A549 (cell line): ENCODE results near the gene ZNF697. TPM values are rescaled to one million over a fixed set of nuclear protein-coding genes. Genes with fewer than 3 reads are reported as not detected.

Experiments
- ATAC-seq, 2 experiments: fragments of 200-7000 bp in 1 of 2; fragments of >200 bp in 1 of 2; cut with Nextera tagmentation in 1 of 2; cut with Tn5 transposase in 1 of 2; 3 replicates each; pipeline versions ENCODE4 v1.8.0 to v1.9.1; 2018 to 2020; ENCODE audit warnings: mild to moderate bottlenecking in 1 of 2, moderate library complexity in 1 of 2
- CTCF ChIA-PET: fragments of 300-600 bp; sonication (Branson Sonifier 250); formaldehyde crosslinking; extraction: SDS; loops from one replicate; lab custom pipeline; 2021; ENCODE audit warnings: antibody characterized with exemption, inconsistent platforms; lab: Yijun Ruan, JAX
- POLR2A ChIA-PET: fragments of 350-600 bp; formaldehyde crosslinking; extraction: SDS; loops from one replicate; lab custom pipeline; 2021; ENCODE audit warnings: antibody characterized with exemption, inconsistent platforms; lab: Yijun Ruan, JAX
- DNase-seq, 2 experiments: peaks; one replicate each; pipeline versions ENCODE4 v3.0.0 to v3.0.0-alpha.2; 2011 to 2016; ENCODE audit warnings: low read depth in 1 of 2, low spot score in 1 of 2
- FAIRE-seq: peaks from 2 replicates; lab custom pipeline; 2011; peaks lifted over from hg19 to GRCh38; lab: Jason Lieb, UNC
- H3K27ac ChIP-seq, 2 experiments: fragments of >200 bp; sonication (Bioruptor Twin); formaldehyde crosslinking; 3 replicates each; pipeline ENCODE4 v1.5.1; 2016 to 2017
- H3K4me1 ChIP-seq: fragments of >200 bp; sonication (Bioruptor Twin); formaldehyde crosslinking; 3 replicates; pipeline ENCODE4 v1.6.1; 2016
- H3K4me2 ChIP-seq: fragments of >200 bp; sonication (Bioruptor Twin); formaldehyde crosslinking; 3 replicates; pipeline ENCODE4 v1.6.1; 2016
- H3K4me3 ChIP-seq: fragments of >200 bp; sonication (Bioruptor Twin); formaldehyde crosslinking; 3 replicates; pipeline ENCODE4 v1.5.1; 2016
- H3K9me3 ChIP-seq: fragments of >200 bp; sonication (Bioruptor Twin); formaldehyde crosslinking; 3 replicates; pipeline ENCODE4 v1.6.1; 2016
- CEBPB ChIP-seq, 2 experiments: fragments of >200 bp in 1 of 2; sonication (Bioruptor Twin) in 1 of 2; formaldehyde crosslinking in 1 of 2; IDR thresholded peaks; 2 replicates each; pipeline ENCODE4 v1.6.1; 2012 to 2016
- EHF ChIP-seq: fragments of 250-450 bp; sonication (Bioruptor Pico); IDR thresholded peaks from 2 replicates; pipeline ENCODE4 v1.5.0; 2020; ENCODE audit warnings: mild to moderate bottlenecking
- HOXB13 ChIP-seq: fragments of 250-450 bp; sonication (Bioruptor Pico); IDR thresholded peaks from 2 replicates; pipeline ENCODE4 v1.5.0; 2020; ENCODE audit warnings: low read depth, mild to moderate bottlenecking, moderate library complexity
- JUNB ChIP-seq: fragments of >200 bp; sonication (Bioruptor Twin); formaldehyde crosslinking; IDR thresholded peaks from 2 replicates; pipeline ENCODE4 v1.6.1; 2016
- KDM1A ChIP-seq: fragments of 200-600 bp; sonication (generic); IDR thresholded peaks from 2 replicates; pipeline ENCODE4 v1.6.1; 2016; ENCODE audit warnings: low read depth, mild to moderate bottlenecking
- MAFK ChIP-seq: fragments of 450-650 bp; IDR thresholded peaks from 2 replicates; pipeline ENCODE4 v1.6.1; 2014; ENCODE audit not compliant: partially characterized antibody
- NFE2L2 ChIP-seq: fragments of 150-350 bp; conservative IDR thresholded peaks from 2 replicates; pipeline ENCODE4 v1.6.1; 2014; ENCODE audit warnings: low read length
- NR3C1 ChIP-seq: fragments of >200 bp; sonication (Bioruptor Twin); formaldehyde crosslinking; IDR thresholded peaks from 3 replicates; pipeline ENCODE4 v1.6.1; 2017
- POLR2A ChIP-seq: IDR thresholded peaks from 2 replicates; pipeline ENCODE4 v1.6.1; 2012; ENCODE audit warnings: mild to moderate bottlenecking, low read length
- RAD21 ChIP-seq, 2 experiments: fragments of >200 bp in 1 of 2; sonication (Bioruptor Twin) in 1 of 2; formaldehyde crosslinking in 1 of 2; IDR thresholded peaks in 1 of 2; conservative IDR thresholded peaks in 1 of 2; 2 replicates in 1 of 2; 3 replicates in 1 of 2; pipeline ENCODE4 v1.6.1; 2012 to 2018; ENCODE audit warnings: inconsistent platforms in 1 of 2
- RNF2 ChIP-seq: fragments of 200-600 bp; sonication (generic); IDR thresholded peaks from 2 replicates; pipeline ENCODE4 v1.6.1; 2016; ENCODE audit warnings: low read depth, mild to moderate bottlenecking, antibody characterized with exemption, moderate library complexity, borderline replicate concordance
- SMC3 ChIP-seq: fragments of >200 bp; sonication (Bioruptor Twin); formaldehyde crosslinking; IDR thresholded peaks from 3 replicates; pipeline ENCODE4 v1.6.1; 2018; ENCODE audit warnings: inconsistent platforms
- TFCP2L1 ChIP-seq: fragments of 250-450 bp; sonication (Bioruptor Pico); IDR thresholded peaks from 2 replicates; pipeline ENCODE4 v1.5.0; 2021; ENCODE audit warnings: mild to moderate bottlenecking
- ZNF302 ChIP-seq: fragments of 250-450 bp; sonication (Bioruptor Pico); IDR thresholded peaks from 2 replicates; pipeline ENCODE4 v1.9.0; 2021; ENCODE audit warnings: inconsistent platforms, mild to moderate bottlenecking, moderate library complexity
- WGBS: methylation state at CpG from one replicate; pipeline ENCODE4 v1.1.6; 2017; ENCODE audit errors: missing lambda C conversion rate; 5-methylcytosine and 5-hydroxymethylcytosine counted together
- polyA plus RNA-seq, 4 experiments: library from polyadenylated mRNA; depleted of rRNA in 3 of 4; stranded (reverse); fragments of >200 nt; fragmentation: RNase III in 1 of 4; extraction: RNeasy Plus Mini Kit Qiagen cat#74134 plus additional on column Dnase treatment in 1 of 4; gene quantifications; 2 replicates in 3 of 4; 3 replicates in 1 of 4; pipeline ENCODE4 v1.2.3, GENCODE V29; 2011 to 2017
- TF ChIP-seq, protein P1 (sequence below): fragments of >200 bp; sonication (Bioruptor Twin); formaldehyde crosslinking; IDR thresholded peaks from 3 replicates; pipeline ENCODE4 v1.6.1; 2016
- TF ChIP-seq, protein P2 (sequence below): IDR thresholded peaks from 2 replicates; pipeline ENCODE4 v1.6.1; 2012
- TF ChIP-seq, protein P3 (sequence below): fragments of 250-450 bp; sonication (Bioruptor Pico); IDR thresholded peaks from 2 replicates; pipeline ENCODE4 v1.5.0; 2020; ENCODE audit warnings: low read depth, mild to moderate bottlenecking, moderate library complexity
- TF ChIP-seq, protein P4 (sequence below): fragments of >200 bp; sonication (Bioruptor Twin); formaldehyde crosslinking; IDR thresholded peaks from 3 replicates; pipeline ENCODE4 v1.5.1; 2016

The ZNF697 gene
- polyA plus RNA-seq, 2 of the 4 experiments (the other 2 are of a cell fraction): 2.2 to 2.6 TPM

DNA sequence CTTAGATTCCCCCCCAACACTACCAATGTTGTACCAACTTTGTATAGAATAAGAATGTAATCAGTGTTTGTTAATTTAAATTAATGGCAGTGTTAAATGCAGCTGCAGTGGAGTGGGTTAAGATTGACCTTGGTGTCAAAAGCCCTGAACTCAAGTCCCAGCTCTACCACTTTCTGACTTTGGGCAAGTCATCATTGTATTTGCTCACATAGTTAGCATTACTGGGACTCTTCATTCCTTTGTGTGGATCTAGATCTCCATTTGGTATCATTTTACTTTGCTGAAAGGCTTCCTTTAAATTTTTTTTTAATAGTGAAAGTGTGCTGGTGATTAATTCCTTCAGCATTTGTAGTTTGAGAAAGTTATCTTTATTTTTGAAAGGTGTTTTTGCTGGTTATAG, 41.4 kb upstream of the ZNF697 start:
- CTCF ChIA-PET: interaction anchor here (1.5 to 3.7 kb wide), 2 partner anchors 10 to 14 kb away, joined by 3 to 16 read pairs; no protein-coding TSS in a partner anchor
- DNase-seq: no peak
- H3K4me1 ChIP-seq: no peaks in the 10 kb centered on the region
- POLR2A ChIA-PET: no interaction called here
- H3K4me2 ChIP-seq: no peak overlapping the region
- no peak for ATAC-seq
- H3K9me3 ChIP-seq: no peaks in the 10 kb centered on the region
- H3K27ac ChIP-seq: no peak overlapping the region
- no peak for TF ChIP-seq EHF
- TF ChIP-seq SMC3: no peak
- TF ChIP-seq CEBPB (IDR thresholded peaks at IDR 0.05): no peak
- TF ChIP-seq, protein P1, sequence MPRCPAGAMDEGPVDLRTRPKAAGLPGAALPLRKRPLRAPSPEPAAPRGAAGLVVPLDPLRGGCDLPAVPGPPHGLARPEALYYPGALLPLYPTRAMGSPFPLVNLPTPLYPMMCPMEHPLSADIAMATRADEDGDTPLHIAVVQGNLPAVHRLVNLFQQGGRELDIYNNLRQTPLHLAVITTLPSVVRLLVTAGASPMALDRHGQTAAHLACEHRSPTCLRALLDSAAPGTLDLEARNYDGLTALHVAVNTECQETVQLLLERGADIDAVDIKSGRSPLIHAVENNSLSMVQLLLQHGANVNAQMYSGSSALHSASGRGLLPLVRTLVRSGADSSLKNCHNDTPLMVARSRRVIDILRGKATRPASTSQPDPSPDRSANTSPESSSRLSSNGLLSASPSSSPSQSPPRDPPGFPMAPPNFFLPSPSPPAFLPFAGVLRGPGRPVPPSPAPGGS: no peak
- TF ChIP-seq TFCP2L1 (CRISPR knock-in tag): no peak
- no peak for TF ChIP-seq JUNB
- no peak for TF ChIP-seq KDM1A
- TF ChIP-seq RNF2: no peak
- TF ChIP-seq, protein P2, sequence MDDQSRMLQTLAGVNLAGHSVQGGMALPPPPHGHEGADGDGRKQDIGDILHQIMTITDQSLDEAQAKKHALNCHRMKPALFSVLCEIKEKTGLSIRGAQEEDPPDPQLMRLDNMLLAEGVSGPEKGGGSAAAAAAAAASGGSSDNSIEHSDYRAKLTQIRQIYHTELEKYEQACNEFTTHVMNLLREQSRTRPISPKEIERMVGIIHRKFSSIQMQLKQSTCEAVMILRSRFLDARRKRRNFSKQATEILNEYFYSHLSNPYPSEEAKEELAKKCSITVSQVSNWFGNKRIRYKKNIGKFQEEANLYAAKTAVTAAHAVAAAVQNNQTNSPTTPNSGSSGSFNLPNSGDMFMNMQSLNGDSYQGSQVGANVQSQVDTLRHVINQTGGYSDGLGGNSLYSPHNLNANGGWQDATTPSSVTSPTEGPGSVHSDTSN: no peak
- no peak for TF ChIP-seq HOXB13 (CRISPR knock-in tag)
- TF ChIP-seq, protein P3, sequence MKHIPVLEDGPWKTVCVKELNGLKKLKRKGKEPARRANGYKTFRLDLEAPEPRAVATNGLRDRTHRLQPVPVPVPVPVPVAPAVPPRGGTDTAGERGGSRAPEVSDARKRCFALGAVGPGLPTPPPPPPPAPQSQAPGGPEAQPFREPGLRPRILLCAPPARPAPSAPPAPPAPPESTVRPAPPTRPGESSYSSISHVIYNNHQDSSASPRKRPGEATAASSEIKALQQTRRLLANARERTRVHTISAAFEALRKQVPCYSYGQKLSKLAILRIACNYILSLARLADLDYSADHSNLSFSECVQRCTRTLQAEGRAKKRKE (CRISPR knock-in tag): no peak
- TF ChIP-seq NR3C1: no peak
- TF ChIP-seq, protein P4, sequence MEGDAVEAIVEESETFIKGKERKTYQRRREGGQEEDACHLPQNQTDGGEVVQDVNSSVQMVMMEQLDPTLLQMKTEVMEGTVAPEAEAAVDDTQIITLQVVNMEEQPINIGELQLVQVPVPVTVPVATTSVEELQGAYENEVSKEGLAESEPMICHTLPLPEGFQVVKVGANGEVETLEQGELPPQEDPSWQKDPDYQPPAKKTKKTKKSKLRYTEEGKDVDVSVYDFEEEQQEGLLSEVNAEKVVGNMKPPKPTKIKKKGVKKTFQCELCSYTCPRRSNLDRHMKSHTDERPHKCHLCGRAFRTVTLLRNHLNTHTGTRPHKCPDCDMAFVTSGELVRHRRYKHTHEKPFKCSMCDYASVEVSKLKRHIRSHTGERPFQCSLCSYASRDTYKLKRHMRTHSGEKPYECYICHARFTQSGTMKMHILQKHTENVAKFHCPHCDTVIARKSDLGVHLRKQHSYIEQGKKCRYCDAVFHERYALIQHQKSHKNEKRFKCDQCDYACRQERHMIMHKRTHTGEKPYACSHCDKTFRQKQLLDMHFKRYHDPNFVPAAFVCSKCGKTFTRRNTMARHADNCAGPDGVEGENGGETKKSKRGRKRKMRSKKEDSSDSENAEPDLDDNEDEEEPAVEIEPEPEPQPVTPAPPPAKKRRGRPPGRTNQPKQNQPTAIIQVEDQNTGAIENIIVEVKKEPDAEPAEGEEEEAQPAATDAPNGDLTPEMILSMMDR: no peak
- no peak for TF ChIP-seq NFE2L2
- TF ChIP-seq ZNF302 (CRISPR knock-in tag): no peak
- H3K4me3 ChIP-seq: no peak overlapping the region
- no peak for FAIRE-seq

DNA sequence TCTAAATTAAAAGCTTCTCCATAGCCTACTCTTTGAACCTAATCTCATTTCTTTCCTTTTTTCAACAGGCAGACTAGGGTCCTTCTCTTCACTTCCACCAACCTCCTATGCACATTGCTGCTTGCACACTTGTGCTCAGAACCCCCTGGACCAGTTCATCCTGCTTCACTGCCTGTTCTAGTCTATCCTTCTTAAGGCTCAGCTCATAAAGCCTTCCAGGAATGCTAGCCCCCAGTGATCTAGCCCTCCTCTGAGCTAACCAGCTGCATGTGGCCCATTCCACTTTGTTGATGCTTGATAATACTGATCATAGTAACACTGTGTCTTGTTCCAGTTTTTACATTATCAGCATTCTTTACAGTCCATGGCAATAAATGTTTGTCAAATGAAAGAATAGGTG, 40.7 kb upstream of the ZNF697 start:
- ATAC-seq (no peak), FAIRE-seq (no peak), DNase-seq (no peak)
- POLR2A ChIA-PET: no interaction called here
- no peaks in the 10 kb centered on the region for H3K9me3 ChIP-seq
- H3K4me1 ChIP-seq: no peaks in the 10 kb centered on the region
- TF ChIP-seq MAFK (peak; percentile 24), RAD21 (conservative IDR thresholded peaks at IDR 0.05 in 1 of 2, IDR thresholded peaks at IDR 0.05 in 1 of 2) (no peak)
- no peak overlapping the region for H3K4me2 ChIP-seq
- H3K4me3 ChIP-seq: no peak overlapping the region
- CTCF ChIA-PET: interaction anchor here (1.5 to 3.7 kb wide), 2 partner anchors 10 to 13 kb away, joined by 3 to 16 read pairs; no protein-coding TSS in a partner anchor
- no peak overlapping the region for H3K27ac ChIP-seq

DNA sequence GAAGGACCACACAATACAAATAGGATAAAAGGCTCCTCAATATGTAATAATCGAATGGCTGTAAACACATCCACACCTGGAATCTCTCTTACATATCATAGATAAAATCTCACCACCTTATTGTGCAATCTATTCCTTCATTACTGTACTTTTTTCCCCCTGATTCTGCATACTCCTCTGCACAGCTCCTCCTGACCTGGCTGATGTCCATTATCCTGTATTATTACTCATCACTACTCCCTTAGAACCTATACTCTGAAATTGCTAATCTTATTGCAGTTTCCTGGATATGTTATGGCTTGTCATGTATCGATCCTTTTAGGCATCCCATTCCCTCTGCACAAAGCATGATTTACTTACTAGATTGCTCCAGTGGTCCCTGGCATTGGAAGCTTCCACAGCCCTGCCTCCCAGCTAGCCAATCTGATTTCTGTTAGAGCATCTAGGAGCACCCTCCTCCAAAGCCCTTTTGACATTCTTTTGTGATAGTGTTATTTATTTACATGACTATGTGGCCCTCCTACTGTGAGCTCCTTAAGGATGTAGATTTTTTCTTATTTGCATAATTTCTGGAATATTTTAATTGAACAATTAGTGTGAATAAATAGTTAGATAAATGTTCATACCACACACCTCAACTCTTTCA, 39.5 kb upstream of the ZNF697 start:
- FAIRE-seq (no peak), ATAC-seq (no peak)
- H3K4me2 ChIP-seq: no peak overlapping the region
- H3K27ac ChIP-seq: no peak overlapping the region
- POLR2A ChIA-PET: no interaction called here
- H3K4me1 ChIP-seq: no peaks in the 10 kb centered on the region
- TF ChIP-seq KDM1A (no peak), POLR2A (no peak)
- TF ChIP-seq, all 56 proteins: peak for 0
- no peaks in the 10 kb centered on the region for H3K9me3 ChIP-seq
- 6% methylated on average over 2 of the region's 2 CpGs for WGBS
- CTCF ChIA-PET: interaction anchor here (1.5 to 3.7 kb wide), 2 partner anchors 12 to 76 kb away, joined by 4 to 16 read pairs; no protein-coding TSS in a partner anchor
- DNase-seq: no peak
- H3K4me3 ChIP-seq: no peak overlapping the region
